C4-2B (cell line): Measurements from ENCODE around the gene MAG.

Source experiments
- CTCF ChIP-seq: fragments of 450-650 bp; conservative IDR thresholded peaks from 2 replicates; pipeline ENCODE4 v1.5.1; 2017; ENCODE audit warnings: mild to moderate bottlenecking
- ZFX ChIP-seq: fragments of 450-650 bp; IDR thresholded peaks from 2 replicates; pipeline ENCODE4 v1.6.1; 2017

GRCh38 chr19:35257113-35257461 lies 34.9 kb upstream of the MAG start:
- TF ChIP-seq CTCF (no peak), ZFX (no peak)
